HG03439 (cell line): Measurements from ENCODE around the gene FRG2C.
"Not testable (repeated sequence)": the region's sequence is repeated elsewhere in the genome, so short reads cannot be mapped to it uniquely, and the experiment has no call there.

Experiments used
- ATAC-seq: cut with Tn5 transposase; IDR thresholded peaks from one replicate; pipeline ENCODE4 v1.9.1; 2021; ENCODE audit warnings: mild to moderate bottlenecking, moderate library complexity; ENCODE audit not compliant: unreplicated experiment

The FRG2C gene

GRCh38 chr3:75669348-75670297 lies 5.5 kb downstream of the FRG2C start:
- peak; percentile 33 for ATAC-seq

- not testable (repeated sequence) for ATAC-seq
Observed at GRCh38 chr3:75670298-75671286, 6.5 kb downstream of the FRG2C start.

- ATAC-seq, result not testable (repeated sequence)
Observed at GRCh38 chr3:75671287-75672139, 7.4 kb downstream of the FRG2C start.

- ATAC-seq, result not testable (repeated sequence)
Observed at GRCh38 chr3:75672140-75672775, 8.1 kb downstream of the FRG2C start.

- not testable (repeated sequence) for ATAC-seq
Observed at GRCh38 chr3:75683965-75684364, 19.8 kb downstream of the FRG2C start.

GRCh38 chr3:75687323-75687722 lies 23.2 kb downstream of the FRG2C start:
- no peak for ATAC-seq

GRCh38 chr3:75692061-75692460 lies 27.9 kb downstream of the FRG2C start:
- ATAC-seq, result no peak
